Measurements from ENCODE around the gene ENTPD8.
"Not testable (repeated sequence)": the region's sequence is repeated elsewhere in the genome, so short reads cannot be mapped to it uniquely, and the experiment has no call there.

Gene ENTPD8

DNA sequence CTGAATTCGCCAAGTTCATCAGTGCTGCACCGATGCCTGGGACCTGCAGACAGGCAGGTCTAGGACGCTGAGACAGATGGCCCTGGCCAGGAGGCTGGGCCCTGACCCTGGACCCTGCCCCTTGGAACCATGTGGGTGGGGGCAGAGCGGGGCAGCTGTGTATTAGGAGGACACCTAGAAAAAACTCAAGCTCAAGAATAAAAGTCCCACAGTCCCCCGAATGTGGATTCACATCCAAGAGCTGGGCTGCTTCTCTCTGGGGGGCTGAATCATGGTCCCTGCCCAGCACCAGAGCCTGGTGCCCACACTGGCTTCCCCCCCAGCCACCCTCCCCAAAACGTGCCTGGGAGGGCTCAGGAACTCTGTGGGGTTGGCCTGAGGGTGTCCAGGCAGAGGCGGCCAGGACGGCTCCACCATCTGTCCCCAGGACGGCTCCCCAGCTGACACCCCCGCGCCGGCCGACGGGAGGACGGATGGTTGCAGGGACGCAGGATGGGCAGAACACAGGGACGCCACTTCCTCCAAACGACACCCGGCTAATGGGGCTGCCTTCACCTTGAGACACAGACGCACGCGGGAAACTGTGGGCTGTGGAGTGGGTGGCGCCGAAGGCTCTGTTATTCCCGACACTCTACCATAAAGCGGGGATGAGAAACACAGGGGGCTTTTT, 53.1 kb downstream of the ENTPD8 start:
- Histone ChIP-seq H3K27ac (replicated peaks) (no peak overlapping the region), H3K4me3 (replicated peaks; ENCODE audit: insufficient read depth, low read length) (no peak overlapping the region), H3K27me3 (ENCODE audit: insufficient read depth, poor library complexity, severe bottlenecking) (no peaks in the 10 kb centered on the region)
- TF ChIP-seq SPI1 (IDR thresholded peaks at IDR 0.05; ENCODE audit: borderline replicate concordance, low read depth) (no peak), POLR2AphosphoS5 (IDR thresholded peaks at IDR 0.05; ENCODE audit: low read depth) (no peak), GABPA (IDR thresholded peaks at IDR 0.05; ENCODE audit: low read depth) (no peak)
- TF ChIP-seq, protein P1, sequence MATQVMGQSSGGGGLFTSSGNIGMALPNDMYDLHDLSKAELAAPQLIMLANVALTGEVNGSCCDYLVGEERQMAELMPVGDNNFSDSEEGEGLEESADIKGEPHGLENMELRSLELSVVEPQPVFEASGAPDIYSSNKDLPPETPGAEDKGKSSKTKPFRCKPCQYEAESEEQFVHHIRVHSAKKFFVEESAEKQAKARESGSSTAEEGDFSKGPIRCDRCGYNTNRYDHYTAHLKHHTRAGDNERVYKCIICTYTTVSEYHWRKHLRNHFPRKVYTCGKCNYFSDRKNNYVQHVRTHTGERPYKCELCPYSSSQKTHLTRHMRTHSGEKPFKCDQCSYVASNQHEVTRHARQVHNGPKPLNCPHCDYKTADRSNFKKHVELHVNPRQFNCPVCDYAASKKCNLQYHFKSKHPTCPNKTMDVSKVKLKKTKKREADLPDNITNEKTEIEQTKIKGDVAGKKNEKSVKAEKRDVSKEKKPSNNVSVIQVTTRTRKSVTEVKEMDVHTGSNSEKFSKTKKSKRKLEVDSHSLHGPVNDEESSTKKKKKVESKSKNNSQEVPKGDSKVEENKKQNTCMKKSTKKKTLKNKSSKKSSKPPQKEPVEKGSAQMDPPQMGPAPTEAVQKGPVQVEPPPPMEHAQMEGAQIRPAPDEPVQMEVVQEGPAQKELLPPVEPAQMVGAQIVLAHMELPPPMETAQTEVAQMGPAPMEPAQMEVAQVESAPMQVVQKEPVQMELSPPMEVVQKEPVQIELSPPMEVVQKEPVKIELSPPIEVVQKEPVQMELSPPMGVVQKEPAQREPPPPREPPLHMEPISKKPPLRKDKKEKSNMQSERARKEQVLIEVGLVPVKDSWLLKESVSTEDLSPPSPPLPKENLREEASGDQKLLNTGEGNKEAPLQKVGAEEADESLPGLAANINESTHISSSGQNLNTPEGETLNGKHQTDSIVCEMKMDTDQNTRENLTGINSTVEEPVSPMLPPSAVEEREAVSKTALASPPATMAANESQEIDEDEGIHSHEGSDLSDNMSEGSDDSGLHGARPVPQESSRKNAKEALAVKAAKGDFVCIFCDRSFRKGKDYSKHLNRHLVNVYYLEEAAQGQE (IDR thresholded peaks at IDR 0.05; ENCODE audit: insufficient replicate concordance, low read depth) = no peak
- TF ChIP-seq, protein P2, sequence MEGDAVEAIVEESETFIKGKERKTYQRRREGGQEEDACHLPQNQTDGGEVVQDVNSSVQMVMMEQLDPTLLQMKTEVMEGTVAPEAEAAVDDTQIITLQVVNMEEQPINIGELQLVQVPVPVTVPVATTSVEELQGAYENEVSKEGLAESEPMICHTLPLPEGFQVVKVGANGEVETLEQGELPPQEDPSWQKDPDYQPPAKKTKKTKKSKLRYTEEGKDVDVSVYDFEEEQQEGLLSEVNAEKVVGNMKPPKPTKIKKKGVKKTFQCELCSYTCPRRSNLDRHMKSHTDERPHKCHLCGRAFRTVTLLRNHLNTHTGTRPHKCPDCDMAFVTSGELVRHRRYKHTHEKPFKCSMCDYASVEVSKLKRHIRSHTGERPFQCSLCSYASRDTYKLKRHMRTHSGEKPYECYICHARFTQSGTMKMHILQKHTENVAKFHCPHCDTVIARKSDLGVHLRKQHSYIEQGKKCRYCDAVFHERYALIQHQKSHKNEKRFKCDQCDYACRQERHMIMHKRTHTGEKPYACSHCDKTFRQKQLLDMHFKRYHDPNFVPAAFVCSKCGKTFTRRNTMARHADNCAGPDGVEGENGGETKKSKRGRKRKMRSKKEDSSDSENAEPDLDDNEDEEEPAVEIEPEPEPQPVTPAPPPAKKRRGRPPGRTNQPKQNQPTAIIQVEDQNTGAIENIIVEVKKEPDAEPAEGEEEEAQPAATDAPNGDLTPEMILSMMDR (IDR thresholded peaks at IDR 0.05; ENCODE audit: insufficient read depth, low read length) = no peak
- no peak for DNase-seq (ENCODE audit: low read depth in 1 of 2, low spot score in 1 of 2)

DNA sequence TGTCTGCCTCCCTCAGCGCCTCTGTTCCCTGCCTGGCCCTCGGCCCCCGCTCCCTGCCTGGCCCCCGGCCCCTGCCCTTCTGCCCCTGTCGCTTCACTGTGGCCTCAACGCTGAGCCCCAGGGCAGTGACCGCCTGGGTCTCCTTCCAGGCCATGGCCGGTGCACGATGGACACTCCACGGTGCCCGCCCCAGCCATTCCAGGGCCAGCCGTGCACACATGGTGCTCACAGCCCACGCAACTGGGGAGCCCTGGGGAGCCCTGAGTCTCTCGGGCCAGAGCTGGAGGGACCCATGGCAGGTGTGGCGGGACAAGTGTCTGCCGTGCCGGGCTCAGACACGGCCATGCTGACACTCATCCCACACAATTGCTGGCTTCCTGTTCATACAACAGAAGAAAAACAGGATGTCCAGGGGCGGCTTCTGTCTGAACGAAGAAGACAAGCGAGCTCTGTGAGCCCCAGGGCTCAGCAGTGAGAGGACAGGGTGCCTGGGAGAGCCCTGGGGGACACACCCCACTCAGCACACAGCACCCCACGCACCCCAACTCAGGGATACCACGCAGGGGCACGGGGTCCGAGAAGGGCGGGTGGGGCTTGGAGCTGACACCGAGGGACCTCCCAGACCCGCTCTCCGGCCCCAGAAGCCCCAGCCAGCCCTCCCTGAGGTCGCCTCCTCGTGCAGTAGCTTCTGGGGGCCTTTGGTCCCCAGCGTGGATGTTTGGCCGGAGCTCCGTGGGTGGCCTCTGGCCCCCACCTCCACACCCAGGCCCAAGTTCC, 53.9 kb downstream of the ENTPD8 start:
- TF ChIP-seq, protein P1 (IDR thresholded peaks at IDR 0.05; ENCODE audit: insufficient replicate concordance, low read depth) = no peak
- no peak for TF ChIP-seq POLR2AphosphoS5 (IDR thresholded peaks at IDR 0.05; ENCODE audit: low read depth)
- TF ChIP-seq SPI1 (IDR thresholded peaks at IDR 0.05; ENCODE audit: borderline replicate concordance, low read depth) = no peak
- no peak for TF ChIP-seq GABPA (IDR thresholded peaks at IDR 0.05; ENCODE audit: low read depth)
- TF ChIP-seq, protein P2 (IDR thresholded peaks at IDR 0.05; ENCODE audit: insufficient read depth, low read length) = no peak
- no peak overlapping the region for H3K27ac ChIP-seq (replicated peaks)
- no peak for DNase-seq (ENCODE audit: low read depth in 1 of 2, low spot score in 1 of 2)
- H3K4me3 ChIP-seq (replicated peaks; ENCODE audit: insufficient read depth, low read length) = no peak overlapping the region
- H3K27me3 ChIP-seq (ENCODE audit: insufficient read depth, poor library complexity, severe bottlenecking) = no peaks in the 10 kb centered on the region

DNA sequence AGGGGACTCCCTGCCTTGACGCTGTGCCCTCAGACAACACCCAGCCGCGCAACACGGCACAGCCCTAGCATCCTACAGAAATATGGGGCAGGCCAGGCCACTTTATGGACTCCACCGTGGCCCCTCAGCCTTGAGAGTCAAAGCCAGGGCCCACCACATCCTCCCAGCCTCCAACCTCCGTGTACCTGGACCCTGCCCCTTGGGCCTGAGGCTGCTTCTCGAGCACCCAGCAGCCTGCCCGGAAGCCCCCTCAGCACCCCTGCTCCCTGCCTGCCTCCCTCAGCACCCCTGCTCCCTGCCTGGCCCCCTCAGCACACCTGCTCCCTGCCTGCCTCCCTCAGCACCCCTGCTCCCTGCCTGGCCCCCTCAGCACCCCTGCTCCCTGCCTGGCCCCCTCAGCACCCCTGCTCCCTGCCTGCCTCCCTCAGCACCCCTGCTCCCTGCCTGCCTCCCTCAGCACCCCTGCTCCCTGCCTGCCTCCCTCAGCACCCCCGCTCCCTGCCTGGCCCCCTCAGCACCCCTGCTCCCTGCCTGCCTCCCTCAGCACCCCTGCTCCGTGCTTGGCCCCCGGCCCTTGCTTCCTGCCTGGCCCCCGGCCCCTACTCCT, 54.5 kb downstream of the ENTPD8 start:
- H3K4me3 ChIP-seq (replicated peaks; ENCODE audit: insufficient read depth, low read length); H3K27me3 ChIP-seq (ENCODE audit: insufficient read depth, poor library complexity, severe bottlenecking); DNase-seq (ENCODE audit: low read depth in 1 of 2, low spot score in 1 of 2); H3K27ac ChIP-seq (replicated peaks): not testable (repeated sequence)

DNA sequence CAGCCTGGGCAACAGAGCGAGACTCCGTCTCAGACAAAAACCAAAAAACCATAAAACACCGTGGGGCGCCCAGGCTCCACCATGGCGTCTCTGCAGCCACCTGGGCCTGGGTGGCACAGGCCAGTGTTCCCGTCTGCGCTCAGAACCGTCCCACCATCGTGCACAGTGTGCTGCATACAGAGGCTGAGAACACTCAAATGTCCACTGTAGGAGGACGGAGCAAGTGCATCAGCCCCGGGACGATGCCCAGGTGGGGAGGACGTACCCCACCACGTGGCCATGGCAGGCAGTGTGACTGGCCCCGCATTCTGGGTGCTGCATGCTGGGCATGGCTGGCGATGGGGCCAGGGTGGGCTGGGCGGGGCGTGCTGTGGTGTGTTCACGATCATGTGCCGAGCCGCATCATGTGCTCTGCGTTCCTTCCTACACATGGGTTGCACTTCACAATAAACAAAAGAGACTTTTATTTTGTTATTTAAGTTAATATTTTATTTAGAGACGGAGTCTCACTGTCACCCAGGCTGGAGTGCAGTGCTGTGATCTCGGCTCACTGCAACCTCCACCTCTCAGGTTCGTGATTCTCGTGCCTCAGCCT, 56.0 kb downstream of the ENTPD8 start:
- Histone ChIP-seq H3K27ac (replicated peaks) (no peak overlapping the region), H3K4me3 (replicated peaks; ENCODE audit: insufficient read depth, low read length) (no peak overlapping the region), H3K27me3 (ENCODE audit: insufficient read depth, poor library complexity, severe bottlenecking) (no peaks in the 10 kb centered on the region)
- no peak for DNase-seq (ENCODE audit: low read depth in 1 of 2, low spot score in 1 of 2)
- TF ChIP-seq, protein P1 (IDR thresholded peaks at IDR 0.05; ENCODE audit: insufficient replicate concordance, low read depth) = no peak
- TF ChIP-seq SPI1 (IDR thresholded peaks at IDR 0.05; ENCODE audit: borderline replicate concordance, low read depth) = no peak
- TF ChIP-seq GABPA (IDR thresholded peaks at IDR 0.05; ENCODE audit: low read depth) = no peak
- TF ChIP-seq POLR2AphosphoS5 (IDR thresholded peaks at IDR 0.05; ENCODE audit: low read depth) = no peak
- TF ChIP-seq, protein P2 (IDR thresholded peaks at IDR 0.05; ENCODE audit: insufficient read depth, low read length) = no peak
